GM21390 (cell line): ENCODE data around the gene HTR3C.
"Not testable (repeated sequence)": the region's sequence is repeated elsewhere in the genome, so short reads cannot be mapped to it uniquely, and the experiment has no call there.

ENCODE experiments used
- ATAC-seq: cut with Tn5 transposase; IDR thresholded peaks from one replicate; pipeline ENCODE4 v1.9.1; 2021; ENCODE audit not compliant: unreplicated experiment

The HTR3C gene

DNA sequence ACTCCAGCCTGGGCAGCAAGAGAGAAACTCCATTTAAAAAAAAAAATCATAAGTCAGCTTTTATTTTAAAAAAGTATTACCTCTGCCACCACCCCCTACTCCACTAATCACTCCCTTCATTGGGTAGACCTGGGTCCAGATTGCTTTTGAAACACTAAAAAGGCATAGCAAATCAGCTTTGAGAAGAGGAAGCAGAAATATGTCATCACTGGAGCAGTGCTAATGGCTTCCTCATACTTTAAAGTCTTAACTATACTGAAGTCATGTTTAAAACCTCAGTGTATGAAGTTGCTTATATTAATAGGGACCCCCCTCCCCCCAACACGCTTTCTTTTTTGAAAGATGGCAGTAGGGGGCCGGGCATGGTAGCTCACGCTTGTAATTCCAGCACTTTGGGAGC, 22.3 kb upstream of the HTR3C start:
- ATAC-seq: no peak

DNA sequence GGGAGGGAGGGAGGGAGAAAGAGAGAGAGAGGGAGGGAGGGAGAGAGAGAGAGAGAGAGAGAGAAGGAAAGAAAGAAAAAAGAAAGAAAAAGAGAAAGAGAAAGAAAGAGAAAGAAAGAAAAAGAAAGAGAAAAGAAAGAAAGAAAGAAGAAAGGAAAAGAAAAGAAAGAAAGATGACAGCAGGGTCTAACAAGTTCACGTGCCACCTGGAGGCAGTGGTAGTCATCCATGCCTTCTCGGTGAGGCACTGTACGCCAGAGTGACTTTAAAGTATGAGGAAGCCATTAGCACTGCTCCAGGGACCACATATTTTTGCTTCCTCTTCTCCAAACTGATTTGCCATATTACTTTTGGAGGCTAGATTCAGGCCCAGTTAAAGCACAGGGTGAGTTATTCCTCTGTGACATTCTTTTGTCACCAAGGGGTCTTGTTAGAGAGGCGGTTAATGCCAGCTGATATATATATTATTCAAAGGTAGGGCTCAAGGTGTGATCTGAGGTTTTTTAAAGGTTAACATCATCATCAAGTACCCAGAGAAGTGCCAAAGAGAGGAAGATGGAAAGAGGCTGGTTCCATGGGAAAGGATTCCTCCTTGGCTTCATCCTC, 21.6 kb upstream of the HTR3C start, which contains the start of gene HTR3D:
TSS of gene HTR3D (plus strand) at position 556 of the 606 bp plus-strand sequence. CDS start at position 556, 0 bp downstream.
- ATAC-seq: no peak

DNA sequence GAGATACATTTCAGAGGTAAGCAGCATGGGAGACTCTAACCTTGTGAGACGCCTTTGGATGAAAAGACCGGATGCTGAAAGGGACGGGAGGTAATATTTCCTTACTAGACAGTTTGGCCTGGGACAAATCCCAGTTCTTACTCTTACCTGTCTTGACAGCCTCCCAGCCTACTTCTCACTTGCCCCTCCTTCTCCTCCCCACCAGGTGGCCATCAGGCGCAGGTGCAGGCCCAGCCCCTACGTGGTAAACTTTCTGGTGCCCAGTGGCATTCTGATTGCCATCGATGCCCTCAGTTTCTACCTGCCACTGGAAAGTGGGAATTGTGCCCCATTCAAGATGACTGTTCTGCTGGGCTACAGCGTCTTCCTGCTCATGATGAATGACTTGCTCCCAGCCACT, 15.0 kb upstream of the HTR3C start:
- ATAC-seq: no peak

DNA sequence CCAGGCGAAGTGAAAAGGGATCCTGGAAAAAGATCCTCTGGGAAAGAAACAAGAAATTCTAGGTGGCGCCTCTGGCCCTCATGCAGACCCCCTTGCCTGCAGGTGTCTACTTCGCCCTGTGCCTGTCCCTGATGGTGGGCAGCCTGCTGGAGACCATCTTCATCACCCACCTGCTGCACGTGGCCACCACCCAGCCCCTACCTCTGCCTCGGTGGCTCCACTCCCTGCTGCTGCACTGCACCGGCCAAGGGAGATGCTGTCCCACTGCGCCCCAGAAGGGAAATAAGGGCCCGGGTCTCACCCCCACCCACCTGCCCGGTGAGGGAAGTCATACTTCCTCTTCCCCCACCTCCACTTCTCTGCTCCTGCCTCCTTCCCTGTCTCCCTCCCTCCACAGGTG, 14.5 kb upstream of the HTR3C start:
- not testable (repeated sequence) for ATAC-seq

DNA sequence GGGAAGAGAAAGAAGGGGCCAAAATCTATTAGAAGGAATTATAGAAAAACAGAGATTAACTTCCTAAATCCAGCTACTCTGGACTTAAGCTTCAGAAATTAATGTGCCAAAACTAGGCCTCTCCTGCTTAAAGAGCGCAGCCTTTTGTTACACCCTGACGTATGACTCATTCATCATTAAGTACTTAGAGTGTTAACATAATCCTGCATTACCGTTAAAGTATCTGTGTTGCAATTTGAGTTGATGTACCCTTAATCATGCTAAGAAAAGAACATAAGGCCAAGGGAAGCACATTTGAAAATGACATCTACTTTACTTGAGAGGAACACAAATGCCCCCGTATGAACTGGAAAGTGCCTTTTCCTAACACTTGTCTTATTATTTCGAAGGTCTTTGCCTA, 13.4 kb upstream of the HTR3C start:
- no peak for ATAC-seq

DNA sequence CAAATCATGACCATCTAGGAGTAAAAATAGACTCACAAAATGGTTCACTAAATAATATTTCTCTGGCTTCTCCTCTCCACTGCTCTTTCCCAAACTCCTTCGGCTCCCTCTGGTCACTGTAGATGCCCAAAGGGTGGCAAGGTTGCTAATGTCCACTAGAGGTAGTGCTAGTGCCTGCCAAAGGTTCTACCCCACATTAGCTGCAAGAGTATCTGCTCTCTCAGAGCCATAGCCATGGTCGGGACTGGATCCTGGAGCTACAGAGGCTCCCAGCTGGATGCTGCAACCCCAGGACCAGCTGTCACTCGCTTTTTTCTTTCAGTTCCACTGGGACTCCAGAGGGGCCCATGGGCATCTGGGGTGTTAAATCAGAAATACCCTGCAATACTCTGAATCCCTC, 12.8 kb upstream of the HTR3C start:
- no peak for ATAC-seq

DNA sequence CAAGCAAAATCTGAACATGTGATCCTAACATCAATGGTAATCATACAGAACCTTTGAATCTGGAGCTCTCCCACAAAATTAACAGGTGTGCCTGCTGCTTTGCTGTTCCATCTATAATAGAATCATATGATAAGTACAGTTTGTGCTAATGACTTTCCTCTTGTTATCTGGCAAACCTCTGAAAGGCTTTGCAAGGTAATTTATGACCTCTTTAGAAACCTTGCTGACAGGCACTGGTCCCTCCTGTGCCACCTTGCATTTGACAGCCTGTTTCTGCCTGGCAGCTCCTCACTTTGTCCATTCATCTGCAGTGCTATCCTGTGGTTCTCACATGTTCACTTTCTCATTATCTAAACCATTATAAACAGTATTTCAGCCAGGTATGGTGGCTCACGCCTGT, 10.2 kb upstream of the HTR3C start:
- ATAC-seq: no peak

DNA sequence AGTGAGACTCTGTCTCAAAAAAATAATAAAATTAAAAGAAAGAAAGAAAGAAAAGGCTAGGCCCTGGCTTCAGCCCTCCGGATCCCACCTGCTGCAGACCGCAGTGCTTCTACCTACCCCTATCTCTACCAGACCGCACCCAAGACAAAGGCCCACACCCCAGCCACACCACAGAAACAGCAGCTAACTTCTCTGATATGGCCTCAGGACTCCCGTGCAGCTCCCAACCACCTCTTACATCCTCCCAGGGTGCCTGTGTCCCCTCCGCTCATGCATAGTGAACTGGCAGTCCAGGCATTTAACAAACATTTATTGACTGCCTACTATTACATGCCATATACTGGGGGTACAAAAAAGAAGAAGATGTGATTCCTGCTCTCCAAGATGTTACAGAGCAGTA, 6.9 kb upstream of the HTR3C start:
- ATAC-seq: no peak

DNA sequence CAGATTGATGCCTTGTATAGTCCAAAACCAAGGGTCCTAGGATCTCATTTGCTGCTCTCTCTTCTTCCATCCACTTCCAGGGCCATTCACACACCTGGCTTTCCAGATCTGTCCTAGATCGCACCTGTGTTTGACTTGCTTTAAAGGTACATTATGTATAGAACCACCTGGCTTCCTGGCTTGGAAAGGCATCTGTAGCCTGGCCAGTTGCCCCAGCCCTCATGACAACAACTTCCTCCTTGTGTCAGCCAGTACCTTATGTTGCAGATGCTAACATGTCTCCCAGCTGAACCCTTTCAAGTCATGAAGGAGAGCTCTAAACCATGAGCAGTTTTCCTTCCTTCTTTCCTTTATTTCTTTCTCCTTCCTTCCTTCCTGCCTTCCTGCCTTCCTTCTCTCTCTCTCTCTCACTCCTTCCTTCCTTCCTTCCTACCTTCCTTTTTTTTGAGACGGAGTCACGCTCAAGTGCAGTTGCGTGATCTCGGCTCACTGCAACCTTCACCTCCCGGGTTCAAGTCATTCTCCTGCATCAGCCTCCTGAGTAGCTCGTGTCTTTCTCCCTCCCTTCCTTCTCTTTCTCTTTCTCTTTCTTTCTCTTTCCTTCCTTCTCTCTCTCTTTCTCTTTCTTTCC, 2.5 kb upstream of the HTR3C start:
- no peak for ATAC-seq

DNA sequence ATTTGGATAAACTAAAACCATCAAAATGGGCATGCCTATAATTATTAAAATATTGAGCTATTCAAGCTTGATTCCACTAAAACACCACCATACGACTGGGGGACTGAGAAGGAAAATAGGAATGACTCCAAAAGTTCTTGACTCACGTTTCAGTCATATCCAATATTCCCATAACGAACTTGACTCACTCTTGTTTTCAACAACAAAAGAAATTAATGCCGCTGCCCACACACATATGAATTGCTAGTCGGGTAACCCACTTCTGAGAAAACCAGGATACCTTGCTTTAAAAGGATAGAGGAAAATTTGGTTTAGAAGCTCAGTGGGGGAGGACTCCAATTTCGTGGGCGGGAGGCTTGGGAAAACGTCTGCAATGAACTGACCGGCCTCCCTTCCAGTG, 5.2 kb downstream of the HTR3C start:
- ATAC-seq: no peak

DNA sequence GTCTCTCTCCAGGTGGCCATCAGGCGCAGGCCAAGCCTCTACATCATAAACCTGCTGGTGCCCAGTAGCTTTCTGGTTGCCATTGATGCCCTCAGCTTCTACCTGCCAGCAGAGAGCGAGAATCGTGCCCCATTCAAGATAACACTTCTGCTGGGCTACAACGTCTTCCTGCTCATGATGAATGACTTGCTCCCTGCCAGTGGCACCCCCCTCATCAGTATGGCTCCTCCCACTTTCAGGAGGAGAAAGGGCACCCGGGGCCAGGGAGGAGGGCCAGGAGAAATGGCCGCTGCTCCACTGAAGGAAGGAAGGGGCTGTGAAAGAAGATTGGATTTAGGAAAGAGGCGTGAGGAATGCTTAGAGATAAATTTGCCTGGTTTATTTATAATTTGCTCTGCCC, 6.6 kb downstream of the HTR3C start:
- no peak for ATAC-seq

DNA sequence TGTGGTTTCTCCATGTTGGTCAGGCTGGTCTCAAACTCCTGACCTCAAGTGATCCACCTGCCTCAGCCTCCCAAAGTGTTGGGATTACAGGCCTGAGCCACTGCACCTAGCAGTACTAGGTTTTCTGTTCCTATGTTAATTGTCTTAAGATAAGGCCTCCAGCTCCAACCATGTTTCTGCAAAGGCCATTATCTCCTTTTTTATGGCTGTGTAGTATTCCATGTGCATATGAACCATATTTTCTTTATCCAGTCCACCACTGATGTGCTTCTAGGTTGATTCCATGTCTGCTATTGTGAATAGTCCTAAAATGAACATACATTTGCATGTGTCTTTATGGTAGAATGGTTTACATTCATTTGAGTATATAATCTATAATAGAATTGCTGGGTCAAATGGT, 9.8 kb downstream of the HTR3C start:
- no peak for ATAC-seq

DNA sequence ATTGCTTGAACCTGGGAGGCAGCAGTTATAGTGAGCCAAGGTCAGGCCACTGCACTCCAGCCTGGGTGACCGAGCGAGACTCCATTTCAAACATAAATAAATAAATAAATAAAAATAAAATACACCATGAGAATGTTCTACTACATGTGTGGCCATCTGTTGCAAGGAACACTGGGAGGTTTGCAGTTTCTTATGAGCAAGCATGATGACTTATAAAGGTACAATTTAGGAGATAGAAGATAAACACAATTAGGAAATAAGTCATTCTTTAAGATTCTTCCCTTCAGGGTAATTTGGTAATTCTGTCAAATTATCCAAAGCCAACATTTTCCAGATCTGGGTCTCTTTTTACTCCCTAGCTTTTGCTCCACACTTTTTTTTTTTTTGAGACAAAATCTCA, 13.4 kb downstream of the HTR3C start:
- no peak for ATAC-seq

DNA sequence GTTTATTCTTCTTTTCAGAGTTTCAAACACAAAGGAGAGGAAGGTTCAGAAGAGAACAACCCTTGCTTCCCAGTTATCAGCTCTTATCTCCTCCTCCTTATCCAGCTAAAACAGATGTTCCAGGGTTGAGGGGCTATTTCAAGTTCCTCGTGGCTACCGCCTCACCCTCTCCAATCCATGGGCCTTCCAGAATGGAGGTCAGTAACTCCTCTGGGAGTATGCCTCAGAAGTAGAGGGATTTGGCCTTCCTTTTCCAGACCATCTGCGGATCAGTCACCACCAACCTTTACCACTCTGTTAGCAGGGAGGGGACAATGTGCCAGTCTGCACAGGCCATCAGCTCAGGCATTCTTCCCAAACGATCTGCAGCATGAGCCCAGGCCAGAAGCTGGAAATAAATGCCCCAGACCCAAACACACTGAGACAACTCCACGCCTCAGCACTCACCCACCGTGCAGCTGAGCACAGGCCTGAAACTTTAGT, 14.8 kb downstream of the HTR3C start:
- no peak for ATAC-seq

DNA sequence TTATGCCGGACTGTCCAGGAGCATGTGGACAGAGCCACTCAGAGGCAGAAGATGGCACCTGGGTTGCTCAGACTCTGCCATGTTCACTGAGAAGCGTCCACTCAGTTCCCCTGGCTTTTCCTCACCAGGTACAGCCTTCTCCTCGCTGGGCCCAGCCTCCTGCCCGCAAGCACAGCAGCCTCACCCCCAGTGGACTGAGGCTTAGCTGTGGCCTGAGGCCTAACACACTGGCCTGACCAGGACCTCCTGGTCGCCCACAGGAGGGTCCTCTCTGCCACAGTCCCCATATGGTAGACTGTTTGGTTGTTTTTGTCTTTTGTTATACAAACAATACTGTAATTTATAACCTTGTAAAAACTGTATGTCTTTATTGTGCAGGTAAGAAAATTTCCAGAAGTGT, 15.5 kb downstream of the HTR3C start:
- no peak for ATAC-seq

DNA sequence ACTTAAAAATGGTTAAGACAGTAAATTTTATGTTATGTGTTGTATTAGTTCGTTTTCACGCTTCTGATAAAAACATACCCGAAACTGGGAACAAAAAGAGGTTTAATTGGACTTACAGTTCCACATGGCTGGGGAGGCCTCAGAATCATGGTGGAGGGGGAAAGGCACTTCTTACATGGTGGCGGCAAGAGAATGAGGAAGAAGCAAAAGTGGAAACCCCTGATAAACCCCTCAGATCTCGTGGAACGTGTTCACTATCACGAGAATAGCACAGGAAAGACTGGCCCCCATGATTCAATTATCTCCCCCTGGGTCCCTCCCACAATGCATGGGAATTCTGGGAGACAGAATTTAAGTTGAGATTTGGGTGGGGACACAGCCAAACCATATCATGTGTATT, 18.3 kb downstream of the HTR3C start:
- ATAC-seq: not testable (repeated sequence)

DNA sequence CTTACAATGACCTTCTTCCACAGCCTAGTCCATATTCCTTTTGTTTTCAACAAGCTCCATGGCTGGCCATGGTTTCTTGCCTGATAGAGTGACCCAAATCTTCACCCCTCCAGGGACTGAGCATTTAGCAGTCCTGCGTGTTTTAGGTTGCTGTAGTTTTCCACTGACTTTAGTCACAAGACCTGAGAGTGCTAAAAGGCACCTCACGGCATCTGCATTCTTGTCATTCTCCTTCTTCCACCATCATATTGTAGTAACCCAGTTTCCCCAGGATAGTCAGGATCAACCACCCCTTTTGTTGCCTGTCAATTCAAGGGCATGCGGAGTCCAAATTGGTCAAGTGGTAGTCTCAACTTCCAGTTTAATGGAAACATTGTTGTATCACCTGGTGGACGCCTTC, 20.8 kb downstream of the HTR3C start:
- no peak for ATAC-seq

DNA sequence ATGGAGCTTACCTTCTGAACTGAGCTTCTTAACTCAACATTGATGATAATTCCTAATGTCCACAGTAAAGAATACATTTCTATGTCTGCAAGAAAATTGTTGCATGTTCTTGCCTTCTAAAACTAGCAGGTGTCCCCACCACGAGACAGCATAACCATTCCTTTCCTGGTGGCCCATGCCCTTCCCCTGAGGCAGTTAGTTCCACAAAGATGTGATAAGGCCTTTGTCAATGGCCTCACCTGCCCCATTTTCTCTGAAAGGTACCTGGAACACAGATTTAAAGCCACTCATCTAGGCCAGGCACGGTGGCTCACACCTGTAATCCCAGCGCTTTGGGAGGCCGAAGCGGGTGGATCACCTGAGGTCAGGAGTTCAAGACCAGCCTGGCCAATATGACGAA, 23.1 kb downstream of the HTR3C start:
- no peak for ATAC-seq

DNA sequence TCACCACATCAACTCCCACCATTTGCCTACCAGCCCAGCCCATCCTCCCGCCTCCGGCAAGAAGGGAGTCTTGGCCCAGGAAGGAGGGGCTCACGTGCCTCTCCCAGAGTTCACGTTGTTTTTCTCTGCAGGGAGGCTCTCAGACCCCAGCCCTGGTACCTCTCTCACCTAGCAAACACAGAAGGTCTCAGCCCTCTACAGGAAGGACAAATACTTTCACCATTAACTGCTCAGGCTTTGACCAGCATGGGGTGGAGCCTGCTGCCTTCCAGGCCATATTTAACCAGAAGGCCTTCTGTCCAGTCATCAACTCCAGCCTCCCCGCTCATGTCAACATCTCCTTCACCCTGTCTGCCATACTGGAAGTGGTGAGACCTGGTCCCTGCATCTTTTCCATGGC, 25.0 kb downstream of the HTR3C start:
- no peak for ATAC-seq

DNA sequence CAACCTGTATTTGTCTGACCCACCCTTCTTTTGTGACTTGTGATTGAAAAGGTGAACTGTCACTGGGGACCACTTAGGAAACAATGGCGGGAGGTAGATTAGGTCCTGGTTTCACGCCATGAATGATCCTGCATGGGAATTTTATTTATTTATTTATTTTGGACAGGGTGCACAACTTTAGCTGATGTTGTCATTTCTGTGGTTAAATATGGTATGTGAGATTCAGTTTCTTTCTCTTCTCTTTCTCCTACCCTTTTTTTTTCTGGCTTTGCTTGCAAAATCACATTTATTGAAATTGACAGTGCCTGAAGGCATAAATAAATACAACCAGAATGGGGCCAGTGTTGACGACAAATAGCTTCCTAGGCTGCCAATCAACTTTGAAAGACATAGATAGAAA, 26.0 kb downstream of the HTR3C start:
- ATAC-seq: no peak

DNA sequence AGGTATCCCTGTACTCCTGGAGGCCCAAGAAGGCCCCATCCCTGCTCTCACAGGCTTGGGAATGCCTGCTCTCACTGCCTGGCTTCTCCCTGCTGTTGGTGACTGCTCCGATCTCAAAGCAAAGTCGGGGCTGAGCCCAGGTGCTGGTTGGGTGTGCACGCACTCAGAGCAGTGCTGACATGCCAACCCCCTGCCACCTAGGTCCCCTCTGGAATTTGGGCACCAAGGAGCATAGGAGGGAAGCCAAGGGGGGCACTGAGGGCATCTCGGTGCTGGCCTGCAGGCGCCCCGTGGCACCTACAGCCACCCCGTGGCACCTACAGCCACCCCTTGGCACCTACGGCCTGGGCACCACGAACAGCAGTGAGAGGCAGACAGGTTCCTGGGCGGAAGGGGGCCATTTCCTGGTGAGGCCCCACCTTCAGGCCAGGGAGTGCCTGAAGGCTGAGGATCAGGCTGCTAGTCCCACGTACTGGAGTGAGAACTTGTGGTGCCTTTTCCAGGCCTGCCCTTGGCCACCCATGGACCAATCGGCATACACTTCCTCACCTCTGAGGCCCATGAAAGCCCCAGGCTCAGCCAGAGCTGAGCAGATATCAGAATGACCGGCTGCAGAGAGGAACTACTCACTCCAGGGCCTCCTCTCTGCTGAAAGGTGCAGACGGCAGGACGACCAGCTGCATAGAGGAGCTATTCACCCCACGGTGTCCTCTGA, 28.4 kb downstream of the HTR3C start:
- ATAC-seq: no peak

DNA sequence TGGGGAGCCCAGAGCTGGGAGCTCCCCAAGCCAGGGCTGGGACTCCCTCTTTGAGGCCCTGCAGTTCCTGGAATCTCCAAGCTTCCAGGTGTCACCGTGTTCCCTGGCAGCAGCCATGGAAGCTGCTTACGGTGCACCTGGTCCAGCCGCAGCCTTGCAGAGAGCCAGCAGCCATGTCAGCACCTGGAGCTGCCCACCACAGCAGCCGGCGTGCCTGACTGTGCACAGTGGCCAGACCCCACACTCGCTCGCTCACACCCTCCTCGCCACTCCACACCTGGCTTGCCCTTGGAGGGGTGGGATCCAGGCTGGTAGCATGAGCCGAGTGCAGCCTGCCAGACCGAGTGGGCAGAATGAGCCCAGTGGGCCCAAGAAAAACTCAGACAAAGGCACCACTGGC, 29.2 kb downstream of the HTR3C start:
- no peak for ATAC-seq
